A549 (cell line): ENCODE measurements around the gene A2ML1. TPM values are rescaled to one million over a fixed set of nuclear protein-coding genes. Genes with fewer than 3 reads are reported as not detected.

Experiments
- ATAC-seq, 2 experiments: fragments of 200-7000 bp in 1 of 2; fragments of >200 bp in 1 of 2; cut with Nextera tagmentation in 1 of 2; cut with Tn5 transposase in 1 of 2; 3 replicates each; pipeline versions ENCODE4 v1.8.0 to v1.9.1; 2018 to 2020; ENCODE audit warnings: mild to moderate bottlenecking in 1 of 2, moderate library complexity in 1 of 2
- CTCF ChIA-PET: fragments of 300-600 bp; sonication (Branson Sonifier 250); formaldehyde crosslinking; extraction: SDS; loops from one replicate; lab custom pipeline; 2021; ENCODE audit warnings: antibody characterized with exemption, inconsistent platforms; lab: Yijun Ruan, JAX
- POLR2A ChIA-PET: fragments of 350-600 bp; formaldehyde crosslinking; extraction: SDS; loops from one replicate; lab custom pipeline; 2021; ENCODE audit warnings: antibody characterized with exemption, inconsistent platforms; lab: Yijun Ruan, JAX
- DNase-seq, 2 experiments: peaks; one replicate each; pipeline versions ENCODE4 v3.0.0 to v3.0.0-alpha.2; 2011 to 2016; ENCODE audit warnings: low read depth in 1 of 2, low spot score in 1 of 2
- FAIRE-seq: peaks from 2 replicates; lab custom pipeline; 2011; peaks lifted over from hg19 to GRCh38; lab: Jason Lieb, UNC
- H3K27ac ChIP-seq, 2 experiments: fragments of >200 bp; sonication (Bioruptor Twin); formaldehyde crosslinking; 3 replicates each; pipeline ENCODE4 v1.5.1; 2016 to 2017
- H3K4me1 ChIP-seq: fragments of >200 bp; sonication (Bioruptor Twin); formaldehyde crosslinking; 3 replicates; pipeline ENCODE4 v1.6.1; 2016
- H3K4me2 ChIP-seq: fragments of >200 bp; sonication (Bioruptor Twin); formaldehyde crosslinking; 3 replicates; pipeline ENCODE4 v1.6.1; 2016
- H3K4me3 ChIP-seq: fragments of >200 bp; sonication (Bioruptor Twin); formaldehyde crosslinking; 3 replicates; pipeline ENCODE4 v1.5.1; 2016
- H3K9me3 ChIP-seq: fragments of >200 bp; sonication (Bioruptor Twin); formaldehyde crosslinking; 3 replicates; pipeline ENCODE4 v1.6.1; 2016
- BCL3 ChIP-seq: fragments of >200 bp; sonication (Bioruptor Twin); formaldehyde crosslinking; IDR thresholded peaks from 3 replicates; pipeline ENCODE4 v1.6.1; 2016
- BHLHE40 ChIP-seq: IDR thresholded peaks from 2 replicates; pipeline ENCODE4 v1.6.1; 2012; ENCODE audit warnings: low read depth, low read length, inconsistent platforms
- CBX2 ChIP-seq: fragments of 200-600 bp; sonication (generic); IDR thresholded peaks from 2 replicates; pipeline ENCODE4 v1.6.1; 2016; ENCODE audit warnings: low read depth, mild to moderate bottlenecking, borderline replicate concordance
- EHMT2 ChIP-seq: fragments of 200-600 bp; sonication (generic); IDR thresholded peaks from 2 replicates; pipeline ENCODE4 v1.6.1; 2016; ENCODE audit warnings: antibody characterized with exemption, low read depth, mild to moderate bottlenecking, moderate library complexity
- ESRRA ChIP-seq: fragments of 150-350 bp; IDR thresholded peaks from 2 replicates; pipeline ENCODE4 v1.6.1; 2014; ENCODE audit warnings: mild to moderate bottlenecking, low read length, borderline replicate concordance
- GATA3 ChIP-seq: IDR thresholded peaks from 2 replicates; pipeline ENCODE4 v1.6.1; 2012; ENCODE audit warnings: borderline replicate concordance
- HEYL ChIP-seq: fragments of 250-450 bp; sonication (Bioruptor Pico); IDR thresholded peaks from 2 replicates; pipeline ENCODE4 v1.8.0; 2021; ENCODE audit warnings: mild to moderate bottlenecking, moderate library complexity
- HMGXB4 ChIP-seq: fragments of 250-450 bp; sonication (Bioruptor Pico); IDR thresholded peaks from 2 replicates; pipeline ENCODE4 v1.5.0; 2021; ENCODE audit warnings: mild to moderate bottlenecking, moderate library complexity, borderline replicate concordance
- HOXA7 ChIP-seq: fragments of 250-450 bp; sonication (Bioruptor Pico); IDR thresholded peaks from 2 replicates; pipeline ENCODE4 v1.5.0; 2020; ENCODE audit warnings: mild to moderate bottlenecking, moderate library complexity
- HOXB13 ChIP-seq: fragments of 250-450 bp; sonication (Bioruptor Pico); IDR thresholded peaks from 2 replicates; pipeline ENCODE4 v1.5.0; 2020; ENCODE audit warnings: low read depth, mild to moderate bottlenecking, moderate library complexity
- JUN ChIP-seq, 2 experiments: fragments of >200 bp; sonication (Bioruptor Twin); formaldehyde crosslinking; IDR thresholded peaks; 2 replicates in 1 of 2; 3 replicates in 1 of 2; pipeline ENCODE4 v1.6.1; 2016 to 2017
- JUNB ChIP-seq: fragments of >200 bp; sonication (Bioruptor Twin); formaldehyde crosslinking; IDR thresholded peaks from 2 replicates; pipeline ENCODE4 v1.6.1; 2016
- KDM5A ChIP-seq: fragments of 200-600 bp; sonication (generic); IDR thresholded peaks from 2 replicates; pipeline ENCODE4 v1.6.1; 2016; ENCODE audit warnings: antibody characterized with exemption, mild to moderate bottlenecking
- MAZ ChIP-seq: fragments of 150-350 bp; IDR thresholded peaks from 2 replicates; pipeline ENCODE4 v1.6.1; 2014; ENCODE audit warnings: antibody characterized with exemption, low read depth, low read length, borderline replicate concordance
- NFE2L2 ChIP-seq: fragments of 150-350 bp; conservative IDR thresholded peaks from 2 replicates; pipeline ENCODE4 v1.6.1; 2014; ENCODE audit warnings: low read length
- POLR2AphosphoS2 ChIP-seq: conservative IDR thresholded peaks from 2 replicates; pipeline ENCODE4 v1.6.1; 2012; ENCODE audit warnings: low read length, improper control_type of control experiment, inconsistent platforms
- RARB ChIP-seq: fragments of 250-450 bp; sonication (Bioruptor Pico); IDR thresholded peaks from 2 replicates; pipeline ENCODE4 v1.8.0; 2021; ENCODE audit warnings: mild to moderate bottlenecking, moderate library complexity
- RFX5 ChIP-seq: fragments of 450-650 bp; IDR thresholded peaks from 2 replicates; pipeline ENCODE4 v1.7.1; 2014; ENCODE audit warnings: antibody characterized with exemption, mild to moderate bottlenecking, moderate library complexity
- TP53 ChIP-seq: fragments of 250-450 bp; sonication (Bioruptor Pico); IDR thresholded peaks from 2 replicates; pipeline ENCODE4 v1.5.0; 2021; ENCODE audit warnings: mild to moderate bottlenecking, moderate library complexity
- ZC3H11A ChIP-seq: fragments of 450-650 bp; IDR thresholded peaks from 2 replicates; pipeline ENCODE4 v1.6.1; 2014; ENCODE audit warnings: antibody characterized with exemption, mild to moderate bottlenecking
- ZFP36 ChIP-seq: fragments of 450-650 bp; IDR thresholded peaks from 2 replicates; pipeline ENCODE4 v1.6.1; 2014; ENCODE audit warnings: borderline replicate concordance; ENCODE audit not compliant: partially characterized antibody
- ZNF302 ChIP-seq: fragments of 250-450 bp; sonication (Bioruptor Pico); IDR thresholded peaks from 2 replicates; pipeline ENCODE4 v1.9.0; 2021; ENCODE audit warnings: inconsistent platforms, mild to moderate bottlenecking, moderate library complexity
- ZSCAN20 ChIP-seq: fragments of 250-450 bp; sonication (Bioruptor Pico); IDR thresholded peaks from 2 replicates; pipeline ENCODE4 v1.8.0; 2022; ENCODE audit warnings: mild to moderate bottlenecking, moderate library complexity
- WGBS: methylation state at CpG from one replicate; pipeline ENCODE4 v1.1.6; 2017; ENCODE audit errors: missing lambda C conversion rate; 5-methylcytosine and 5-hydroxymethylcytosine counted together
- polyA plus RNA-seq, 4 experiments: library from polyadenylated mRNA; depleted of rRNA in 3 of 4; stranded (reverse); fragments of >200 nt; fragmentation: RNase III in 1 of 4; extraction: RNeasy Plus Mini Kit Qiagen cat#74134 plus additional on column Dnase treatment in 1 of 4; gene quantifications; 2 replicates in 3 of 4; 3 replicates in 1 of 4; pipeline ENCODE4 v1.2.3, GENCODE V29; 2011 to 2017
- TF ChIP-seq, protein P1 (sequence below): IDR thresholded peaks from 2 replicates; pipeline ENCODE4 v1.6.1; 2012
- TF ChIP-seq, protein P2 (sequence below): fragments of 450-650 bp; IDR thresholded peaks from 2 replicates; pipeline ENCODE4 v1.6.1; 2014; ENCODE audit warnings: antibody characterized with exemption
- TF ChIP-seq, protein P3 (sequence below): IDR thresholded peaks from 2 replicates; pipeline ENCODE4 v1.6.1; 2012
- TF ChIP-seq, protein P4 (sequence below): fragments of 150-350 bp; IDR thresholded peaks from 2 replicates; pipeline ENCODE4 v1.6.1; 2014; ENCODE audit warnings: low read depth, mild to moderate bottlenecking, low read length

A2ML1 gene
- polyA plus RNA-seq, 2 of the 4 experiments (the other 2 are of a cell fraction), result not detected

GRCh38 chr12:8891976-8892375 is 69.6 kb downstream of the A2ML1 start (continued):
- TF ChIP-seq, protein P1, sequence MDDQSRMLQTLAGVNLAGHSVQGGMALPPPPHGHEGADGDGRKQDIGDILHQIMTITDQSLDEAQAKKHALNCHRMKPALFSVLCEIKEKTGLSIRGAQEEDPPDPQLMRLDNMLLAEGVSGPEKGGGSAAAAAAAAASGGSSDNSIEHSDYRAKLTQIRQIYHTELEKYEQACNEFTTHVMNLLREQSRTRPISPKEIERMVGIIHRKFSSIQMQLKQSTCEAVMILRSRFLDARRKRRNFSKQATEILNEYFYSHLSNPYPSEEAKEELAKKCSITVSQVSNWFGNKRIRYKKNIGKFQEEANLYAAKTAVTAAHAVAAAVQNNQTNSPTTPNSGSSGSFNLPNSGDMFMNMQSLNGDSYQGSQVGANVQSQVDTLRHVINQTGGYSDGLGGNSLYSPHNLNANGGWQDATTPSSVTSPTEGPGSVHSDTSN, result no peak
- TF ChIP-seq, protein P2, sequence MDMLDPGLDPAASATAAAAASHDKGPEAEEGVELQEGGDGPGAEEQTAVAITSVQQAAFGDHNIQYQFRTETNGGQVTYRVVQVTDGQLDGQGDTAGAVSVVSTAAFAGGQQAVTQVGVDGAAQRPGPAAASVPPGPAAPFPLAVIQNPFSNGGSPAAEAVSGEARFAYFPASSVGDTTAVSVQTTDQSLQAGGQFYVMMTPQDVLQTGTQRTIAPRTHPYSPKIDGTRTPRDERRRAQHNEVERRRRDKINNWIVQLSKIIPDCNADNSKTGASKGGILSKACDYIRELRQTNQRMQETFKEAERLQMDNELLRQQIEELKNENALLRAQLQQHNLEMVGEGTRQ, result no peak

DNA sequence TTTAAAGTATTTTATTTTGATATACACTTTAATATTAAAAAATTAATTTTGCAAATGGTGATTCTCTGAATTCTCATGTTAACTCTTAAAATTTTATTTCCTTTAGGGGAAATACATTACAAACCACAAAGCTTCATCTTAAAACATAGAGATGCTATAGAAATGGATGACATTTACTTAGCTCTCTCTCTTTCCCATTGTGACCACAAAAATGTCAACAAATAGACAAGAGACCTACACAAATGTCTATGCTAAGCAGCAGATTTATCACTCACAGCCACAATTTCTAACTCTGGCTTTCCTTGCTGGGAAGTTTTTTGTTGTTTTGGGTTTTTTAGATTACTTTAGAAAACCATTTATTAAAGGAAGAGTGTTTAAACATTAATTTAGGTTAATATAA is 72.0 kb downstream of the A2ML1 start:
- FAIRE-seq, result no peak
- H3K4me1 ChIP-seq, result no peaks in the 10 kb centered on the region
- DNase-seq, result no peak
- ChIA-PET CTCF (interaction anchor here (0.6 kb wide), 1 partner anchor 237 kb away, joined by 3 read pairs; no protein-coding TSS in a partner anchor), POLR2A (no interaction called here)
- TF ChIP-seq, protein P3, sequence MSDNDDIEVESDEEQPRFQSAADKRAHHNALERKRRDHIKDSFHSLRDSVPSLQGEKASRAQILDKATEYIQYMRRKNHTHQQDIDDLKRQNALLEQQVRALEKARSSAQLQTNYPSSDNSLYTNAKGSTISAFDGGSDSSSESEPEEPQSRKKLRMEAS, result no peak
- TF ChIP-seq BHLHE40, result no peak
- no peak for TF ChIP-seq JUN (IDR thresholded peaks at IDR 0.05)
- TF ChIP-seq ZC3H11A, result no peak
- TF ChIP-seq, protein P2, result no peak
- no peak for TF ChIP-seq ZNF302 (CRISPR knock-in tag)
- no peak for TF ChIP-seq KDM5A
- TF ChIP-seq HOXB13 (CRISPR knock-in tag), result no peak
- TF ChIP-seq JUNB, result no peak
- no peak for TF ChIP-seq CBX2
- no peak for TF ChIP-seq ESRRA
- no peak for TF ChIP-seq GATA3
- no peak for TF ChIP-seq HEYL (CRISPR knock-in tag)
- TF ChIP-seq, protein P4, sequence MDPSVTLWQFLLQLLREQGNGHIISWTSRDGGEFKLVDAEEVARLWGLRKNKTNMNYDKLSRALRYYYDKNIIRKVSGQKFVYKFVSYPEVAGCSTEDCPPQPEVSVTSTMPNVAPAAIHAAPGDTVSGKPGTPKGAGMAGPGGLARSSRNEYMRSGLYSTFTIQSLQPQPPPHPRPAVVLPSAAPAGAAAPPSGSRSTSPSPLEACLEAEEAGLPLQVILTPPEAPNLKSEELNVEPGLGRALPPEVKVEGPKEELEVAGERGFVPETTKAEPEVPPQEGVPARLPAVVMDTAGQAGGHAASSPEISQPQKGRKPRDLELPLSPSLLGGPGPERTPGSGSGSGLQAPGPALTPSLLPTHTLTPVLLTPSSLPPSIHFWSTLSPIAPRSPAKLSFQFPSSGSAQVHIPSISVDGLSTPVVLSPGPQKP, result no peak
- no peak for TF ChIP-seq BCL3
- no peak for TF ChIP-seq RFX5
- TF ChIP-seq EHMT2, result no peak
- TF ChIP-seq TP53 (CRISPR knock-in tag), result no peak
- no peak for TF ChIP-seq NFE2L2
- H3K4me2 ChIP-seq, result no peak overlapping the region
- ATAC-seq, result no peak
- H3K4me3 ChIP-seq, result no peak overlapping the region
- H3K27ac ChIP-seq, result no peak overlapping the region
- no peaks in the 10 kb centered on the region for H3K9me3 ChIP-seq

DNA sequence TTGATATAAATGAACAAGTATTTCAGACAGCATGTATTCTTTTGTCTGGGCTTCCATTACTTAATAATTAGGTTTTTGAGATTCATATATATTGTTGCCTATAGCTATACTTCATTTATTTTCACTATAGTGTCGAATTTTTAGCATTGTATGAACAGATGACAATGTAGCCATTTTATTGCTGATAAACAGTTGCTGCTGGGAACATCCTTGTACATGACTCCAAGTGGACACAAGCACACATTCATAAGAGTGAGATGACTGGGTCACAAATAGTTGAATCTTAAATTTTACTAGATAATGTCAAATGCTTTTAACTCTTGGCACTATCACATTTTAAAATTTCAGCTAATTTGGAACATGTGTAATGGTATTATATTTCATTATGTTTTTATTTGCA is 72.6 kb downstream of the A2ML1 start:
- FAIRE-seq, result peak; percentile 13
- CTCF ChIA-PET, result interaction anchor here (0.6 kb wide), 1 partner anchor 238 kb away, joined by 3 read pairs; no protein-coding TSS in a partner anchor
- WGBS, result 0% methylated on average over 1 of the region's 1 CpG
- Histone ChIP-seq H3K4me2 (no peak overlapping the region), H3K27ac (no peak overlapping the region), H3K4me3 (no peak overlapping the region), H3K4me1 (no peaks in the 10 kb centered on the region)
- no peak for DNase-seq
- no peak for ATAC-seq
- TF ChIP-seq, protein P3, result no peak
- TF ChIP-seq HMGXB4 (CRISPR knock-in tag) (no peak), ZFP36 (no peak), HOXA7 (CRISPR knock-in tag) (no peak), MAZ (no peak), RARB (CRISPR knock-in tag) (no peak), ZSCAN20 (CRISPR knock-in tag) (no peak), POLR2AphosphoS2 (no peak)
- TF ChIP-seq, all 56 proteins: peak for 0
- POLR2A ChIA-PET, result no interaction called here
- no peaks in the 10 kb centered on the region for H3K9me3 ChIP-seq
